ENCODE measurements around the gene NTN4. TPM values are rescaled to one million over a fixed set of nuclear protein-coding genes. Genes with fewer than 3 reads are reported as not detected.

Gene NTN4
- total and polyA plus RNA-seq, 4 donors: 22.1 to 72.4 (median 53.5) TPM

DNA sequence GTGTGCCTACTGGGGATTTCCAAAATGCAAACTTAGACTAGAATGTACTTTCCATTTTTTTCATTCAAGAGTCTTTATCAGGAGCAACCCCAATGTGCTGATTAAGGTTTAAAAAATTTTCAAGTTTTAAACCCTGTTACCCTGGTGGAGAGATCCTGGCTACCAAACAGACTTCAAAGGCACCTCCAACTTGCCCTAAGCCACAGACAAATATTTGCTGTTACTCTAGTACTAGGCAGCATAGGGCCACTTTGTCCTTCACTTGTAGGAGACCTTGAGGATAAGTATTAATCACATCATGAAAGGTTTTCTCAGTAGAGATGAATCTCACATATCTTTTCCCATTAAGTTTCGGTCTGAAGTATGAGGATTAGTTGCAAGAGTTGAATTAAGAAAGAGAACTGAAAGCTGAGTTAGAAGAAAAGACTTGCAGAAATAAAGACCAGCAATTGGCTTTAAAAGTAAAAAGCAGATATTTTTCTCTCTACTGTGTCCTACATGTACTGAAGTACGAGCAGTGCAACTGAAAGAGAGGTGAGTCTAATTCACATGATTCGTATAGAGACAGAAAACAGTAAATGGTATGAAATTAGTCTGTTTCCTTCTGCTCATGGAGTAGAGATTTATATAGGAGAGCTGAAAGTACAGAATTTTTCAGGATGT lies 28.3 kb downstream of the NTN4 start:
- H3K27ac ChIP-seq (ENCODE audit: low read depth in 1 of 2, low read length in 1 of 2): no peak overlapping the region
- TF ChIP-seq, protein P1, sequence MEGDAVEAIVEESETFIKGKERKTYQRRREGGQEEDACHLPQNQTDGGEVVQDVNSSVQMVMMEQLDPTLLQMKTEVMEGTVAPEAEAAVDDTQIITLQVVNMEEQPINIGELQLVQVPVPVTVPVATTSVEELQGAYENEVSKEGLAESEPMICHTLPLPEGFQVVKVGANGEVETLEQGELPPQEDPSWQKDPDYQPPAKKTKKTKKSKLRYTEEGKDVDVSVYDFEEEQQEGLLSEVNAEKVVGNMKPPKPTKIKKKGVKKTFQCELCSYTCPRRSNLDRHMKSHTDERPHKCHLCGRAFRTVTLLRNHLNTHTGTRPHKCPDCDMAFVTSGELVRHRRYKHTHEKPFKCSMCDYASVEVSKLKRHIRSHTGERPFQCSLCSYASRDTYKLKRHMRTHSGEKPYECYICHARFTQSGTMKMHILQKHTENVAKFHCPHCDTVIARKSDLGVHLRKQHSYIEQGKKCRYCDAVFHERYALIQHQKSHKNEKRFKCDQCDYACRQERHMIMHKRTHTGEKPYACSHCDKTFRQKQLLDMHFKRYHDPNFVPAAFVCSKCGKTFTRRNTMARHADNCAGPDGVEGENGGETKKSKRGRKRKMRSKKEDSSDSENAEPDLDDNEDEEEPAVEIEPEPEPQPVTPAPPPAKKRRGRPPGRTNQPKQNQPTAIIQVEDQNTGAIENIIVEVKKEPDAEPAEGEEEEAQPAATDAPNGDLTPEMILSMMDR (IDR thresholded peaks at IDR 0.05; ENCODE audit: control extremely low read depth, extremely low read depth): no peak
- DNase-seq (peak in 1 of 3 donors; percentile 29), ATAC-seq (ENCODE audit: insufficient read depth, low FRiP score) (peak; percentile 51)
- H3K4me3 ChIP-seq: no peak overlapping the region
- 63 to 77% methylated on average over 3 of the region's 3 CpGs for WGBS, 2 donors
- H3K9me3 ChIP-seq (ENCODE audit: control insufficient read depth in 4 of 4, insufficient read depth in 3 of 4, low read length in 3 of 4): no peaks in the 10 kb centered on the region
- H3K36me3 ChIP-seq (ENCODE audit: control insufficient read depth in 4 of 4, insufficient read depth in 4 of 4, low read length in 4 of 4): no peaks in the 10 kb centered on the region
- H3K27me3 ChIP-seq (ENCODE audit: control insufficient read depth in 3 of 3, insufficient read depth in 3 of 3, low read length in 2 of 3): no peaks in the 10 kb centered on the region
- peaks cover 0 to 9% (median 2%) of the 10 kb centered on the region in 5 donors for H3K4me1 ChIP-seq (ENCODE audit: control insufficient read depth in 5 of 5, insufficient read depth in 5 of 5, low read length in 5 of 5)
- no peak overlapping the region for H3K9ac ChIP-seq (ENCODE audit: insufficient read depth in 1 of 2, low read length in 2 of 2)

DNA sequence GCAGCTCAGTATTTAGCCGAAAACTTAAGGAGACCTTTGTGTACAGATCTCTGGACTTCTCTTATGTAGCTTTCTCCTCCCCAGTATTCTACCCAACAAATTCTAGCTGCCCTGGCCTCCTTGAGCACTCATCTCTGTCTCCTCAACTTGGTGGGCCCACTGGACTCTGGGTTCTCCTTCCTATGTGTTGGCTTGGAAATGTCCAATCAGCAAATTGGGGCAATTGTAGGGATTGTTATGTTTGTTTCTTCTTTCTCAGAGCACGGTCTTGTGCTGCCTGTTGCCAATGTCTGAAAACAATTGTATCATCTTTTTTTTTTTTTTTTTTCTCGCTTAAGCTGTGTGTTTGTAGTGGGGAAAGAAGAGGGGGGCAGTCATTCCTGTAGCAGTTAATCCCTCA lies 30.2 kb downstream of the NTN4 start:
- Histone ChIP-seq H3K9ac (ENCODE audit: insufficient read depth in 1 of 2, low read length in 2 of 2) (no peak overlapping the region), H3K36me3 (ENCODE audit: control insufficient read depth in 4 of 4, insufficient read depth in 4 of 4, low read length in 4 of 4) (no peaks in the 10 kb centered on the region), H3K27me3 (ENCODE audit: control insufficient read depth in 3 of 3, insufficient read depth in 3 of 3, low read length in 2 of 3) (no peaks in the 10 kb centered on the region), H3K4me1 (ENCODE audit: control insufficient read depth in 5 of 5, insufficient read depth in 5 of 5, low read length in 5 of 5) (peaks cover 0 to 11% (median 6%) of the 10 kb centered on the region in 5 donors), H3K27ac (ENCODE audit: low read depth in 1 of 2, low read length in 1 of 2) (peak overlapping the region in 1 of 2 donors; percentile 23), H3K9me3 (ENCODE audit: control insufficient read depth in 4 of 4, insufficient read depth in 3 of 4, low read length in 3 of 4) (no peaks in the 10 kb centered on the region), H3K4me3 (no peak overlapping the region)
- TF ChIP-seq, protein P1 (IDR thresholded peaks at IDR 0.05; ENCODE audit: control extremely low read depth, extremely low read depth): no peak
- ATAC-seq (ENCODE audit: insufficient read depth, low FRiP score) (no peak), DNase-seq (no peak)
- 80 to 91% methylated on average over 3 of the region's 3 CpGs for WGBS, 2 donors

DNA sequence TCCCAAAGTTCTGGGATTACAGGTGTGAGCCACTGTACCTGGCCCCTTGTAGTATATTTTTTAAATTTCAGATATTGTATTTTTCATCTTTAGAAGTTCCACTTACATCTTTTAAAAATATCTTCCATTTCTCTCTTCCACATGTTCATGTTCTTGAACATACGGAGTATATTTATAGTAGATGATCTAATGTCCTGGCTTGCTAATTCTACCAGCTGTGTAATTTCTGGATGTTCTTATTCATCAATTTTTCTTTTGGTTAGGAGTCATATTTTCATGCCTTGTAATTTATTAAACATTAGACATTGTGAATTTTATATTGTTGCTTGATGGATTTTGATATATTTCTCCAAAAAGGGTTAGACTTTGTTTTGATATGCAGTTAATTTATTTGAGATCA lies 30.8 kb downstream of the NTN4 start:
- Histone ChIP-seq H3K27me3 (ENCODE audit: control insufficient read depth in 3 of 3, insufficient read depth in 3 of 3, low read length in 2 of 3) (no peaks in the 10 kb centered on the region), H3K4me1 (ENCODE audit: control insufficient read depth in 5 of 5, insufficient read depth in 5 of 5, low read length in 5 of 5) (peaks cover 0 to 9% (median 6%) of the 10 kb centered on the region in 5 donors), H3K27ac (ENCODE audit: low read depth in 1 of 2, low read length in 1 of 2) (no peak overlapping the region), H3K9me3 (ENCODE audit: control insufficient read depth in 4 of 4, insufficient read depth in 3 of 4, low read length in 3 of 4) (no peaks in the 10 kb centered on the region), H3K9ac (ENCODE audit: insufficient read depth in 1 of 2, low read length in 2 of 2) (no peak overlapping the region), H3K36me3 (ENCODE audit: control insufficient read depth in 4 of 4, insufficient read depth in 4 of 4, low read length in 4 of 4) (no peaks in the 10 kb centered on the region), H3K4me3 (no peak overlapping the region)
- WGBS, 2 donors: 0 to 49% methylated on average over 1 of the region's 1 CpG
- TF ChIP-seq, protein P1 (IDR thresholded peaks at IDR 0.05; ENCODE audit: control extremely low read depth, extremely low read depth): no peak
- ATAC-seq (ENCODE audit: insufficient read depth, low FRiP score) (no peak), DNase-seq (no peak)

DNA sequence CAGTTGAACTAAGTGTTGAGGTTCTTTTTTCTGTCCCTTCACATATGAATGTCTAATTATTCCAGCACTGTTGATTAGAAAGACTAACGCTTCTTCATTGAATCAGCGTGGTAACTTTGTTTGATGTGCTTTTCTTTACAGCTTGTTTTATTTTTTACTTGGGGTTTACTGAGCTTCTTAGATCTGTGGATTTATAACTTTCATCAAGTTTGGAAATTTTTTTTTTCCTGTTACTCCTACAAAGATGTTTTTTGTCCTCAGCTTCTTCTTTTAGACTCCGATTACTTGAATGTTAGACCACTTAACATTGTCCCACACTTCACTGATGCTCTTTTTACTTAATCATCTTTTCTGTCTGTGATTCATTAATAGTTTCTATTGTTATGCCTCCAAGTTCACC lies 31.5 kb downstream of the NTN4 start:
- Histone ChIP-seq H3K9ac (ENCODE audit: insufficient read depth in 1 of 2, low read length in 2 of 2) (no peak overlapping the region), H3K36me3 (ENCODE audit: control insufficient read depth in 4 of 4, insufficient read depth in 4 of 4, low read length in 4 of 4) (no peaks in the 10 kb centered on the region), H3K27ac (ENCODE audit: low read depth in 1 of 2, low read length in 1 of 2) (no peak overlapping the region), H3K9me3 (ENCODE audit: control insufficient read depth in 4 of 4, insufficient read depth in 3 of 4, low read length in 3 of 4) (no peaks in the 10 kb centered on the region), H3K4me1 (ENCODE audit: control insufficient read depth in 5 of 5, insufficient read depth in 5 of 5, low read length in 5 of 5) (peaks cover 0 to 6% (median 4%) of the 10 kb centered on the region in 5 donors), H3K27me3 (ENCODE audit: control insufficient read depth in 3 of 3, insufficient read depth in 3 of 3, low read length in 2 of 3) (no peaks in the 10 kb centered on the region), H3K4me3 (no peak overlapping the region)
- no peak for DNase-seq
- WGBS, 2 donors: 95 to 96% methylated on average over 3 of the region's 3 CpGs
- TF ChIP-seq, protein P1 (IDR thresholded peaks at IDR 0.05; ENCODE audit: control extremely low read depth, extremely low read depth): no peak
- ATAC-seq (ENCODE audit: insufficient read depth, low FRiP score): no peak
